OCI-LY7 (cell line): ENCODE measurements around the gene CALU. TPM values are rescaled to one million over a fixed set of nuclear protein-coding genes. Genes with fewer than 3 reads are reported as not detected.

Experiments used
- BruUV-seq: library from RNA; stranded (reverse); fragments of 400-500 nt; replicated peaks from 2 replicates; lab custom pipeline; 2021; lab: Mats Ljungman, UMichigan
- CTCF ChIA-PET: fragments of 300-600 bp; sonication (Branson Sonifier 250); formaldehyde crosslinking; loops from one replicate; lab custom pipeline; 2022; ENCODE audit warnings: antibody characterized with exemption; ENCODE audit not compliant: unreplicated experiment; lab: Charles Lee
- POLR2A ChIA-PET: fragments of 300-600 bp; sonication (Branson Sonifier 250); formaldehyde crosslinking; loops from one replicate; lab custom pipeline; 2022; ENCODE audit warnings: antibody characterized with exemption; lab: Charles Lee
- DNase-seq: peaks from one replicate; pipeline ENCODE4 v3.0.0-alpha.2; 2015; ENCODE audit warnings: low spot score
- H2AFZ ChIP-seq: fragments of 200-600 bp; sonication (generic), shearing (Covaris generic); 2 replicates; pipeline ENCODE4 v1.6.1; 2014; ENCODE audit warnings: mild to moderate bottlenecking, antibody characterized with exemption, low read length, moderate library complexity
- H3K27ac ChIP-seq: fragments of 200-600 bp; sonication (generic); 2 replicates; pipeline ENCODE4 v1.5.1; 2014; ENCODE audit warnings: mixed run types, low read depth, mild to moderate bottlenecking, moderate library complexity, low read length, inconsistent platforms; ENCODE audit not compliant: poor library complexity, severe bottlenecking
- H3K36me3 ChIP-seq: fragments of 200-600 bp; sonication (generic); 2 replicates; pipeline ENCODE4 v1.6.1; 2014; ENCODE audit warnings: mild to moderate bottlenecking, antibody characterized with exemption, low read length, moderate library complexity, mixed read lengths; ENCODE audit not compliant: insufficient read depth
- H3K4me1 ChIP-seq: fragments of 200-600 bp; sonication (generic); 2 replicates; pipeline ENCODE4 v1.5.1; 2014; ENCODE audit warnings: mild to moderate bottlenecking, low read length; ENCODE audit not compliant: insufficient read depth, poor library complexity, severe bottlenecking
- H3K4me2 ChIP-seq: fragments of 200-600 bp; sonication (generic); 2 replicates; pipeline ENCODE4 v1.6.1; 2014; ENCODE audit warnings: mild to moderate bottlenecking, low read length
- H3K4me3 ChIP-seq: fragments of 200-600 bp; sonication (generic); 2 replicates; pipeline ENCODE4 v1.5.1; 2014; ENCODE audit warnings: mild to moderate bottlenecking, low read depth, low read length; ENCODE audit not compliant: poor library complexity, severe bottlenecking
- H3K79me2 ChIP-seq: fragments of 200-600 bp; sonication (generic); 2 replicates; pipeline ENCODE4 v1.6.1; 2016; ENCODE audit warnings: low read depth, mild to moderate bottlenecking, low read length, moderate library complexity, mixed read lengths; ENCODE audit not compliant: insufficient read depth
- H3K9me2 ChIP-seq: fragments of 200-600 bp; sonication (generic); 2 replicates; pipeline ENCODE4 v1.6.1; 2016; ENCODE audit warnings: mild to moderate bottlenecking, low read length, mixed read lengths; ENCODE audit not compliant: insufficient read depth
- H3K9me3 ChIP-seq: fragments of 200-600 bp; sonication (generic); 2 replicates; pipeline ENCODE4 v1.6.1; 2014; ENCODE audit warnings: mild to moderate bottlenecking, mixed run types, low read length, mixed read lengths
- H4K20me1 ChIP-seq: fragments of 200-600 bp; sonication (generic); 2 replicates; pipeline ENCODE4 v1.6.1; 2014; ENCODE audit warnings: mild to moderate bottlenecking, antibody characterized with exemption, low read length, moderate library complexity, mixed read lengths; ENCODE audit not compliant: insufficient read depth
- EZH2phosphoT487 ChIP-seq: fragments of 200-600 bp; sonication (generic); IDR thresholded peaks from 2 replicates; pipeline ENCODE4 v1.6.1; 2018; ENCODE audit warnings: low read depth, borderline replicate concordance, mild to moderate bottlenecking, mixed run types, antibody characterized with exemption, low read length, moderate library complexity, mixed read lengths
- intact Hi-C: fragments of 100-400 bp; cut with micrococcal nuclease; formaldehyde crosslinking; loops from one replicate; pipeline ENCODE4 v1.10.0; 2022; ENCODE audit not compliant: unreplicated experiment
- total RNA-seq, 2 experiments: library from RNA; depleted of rRNA in 1 of 2; stranded (reverse); fragments of >200 nt in 1 of 2; shearing (Covaris generic) in 1 of 2; gene quantifications; 2 replicates each; pipeline ENCODE4 v1.2.3, GENCODE V29; 2014 to 2022
- TF ChIP-seq, protein P1 (sequence below): fragments of 200-600 bp; sonication (generic); conservative IDR thresholded peaks from 2 replicates; pipeline ENCODE4 v1.5.1; 2014; ENCODE audit warnings: mild to moderate bottlenecking, antibody characterized with exemption, low read length, moderate library complexity, mixed read lengths

Gene CALU
- total RNA-seq, 2 experiments from 2014 or later, result 45.6 to 52.8 TPM

DNA sequence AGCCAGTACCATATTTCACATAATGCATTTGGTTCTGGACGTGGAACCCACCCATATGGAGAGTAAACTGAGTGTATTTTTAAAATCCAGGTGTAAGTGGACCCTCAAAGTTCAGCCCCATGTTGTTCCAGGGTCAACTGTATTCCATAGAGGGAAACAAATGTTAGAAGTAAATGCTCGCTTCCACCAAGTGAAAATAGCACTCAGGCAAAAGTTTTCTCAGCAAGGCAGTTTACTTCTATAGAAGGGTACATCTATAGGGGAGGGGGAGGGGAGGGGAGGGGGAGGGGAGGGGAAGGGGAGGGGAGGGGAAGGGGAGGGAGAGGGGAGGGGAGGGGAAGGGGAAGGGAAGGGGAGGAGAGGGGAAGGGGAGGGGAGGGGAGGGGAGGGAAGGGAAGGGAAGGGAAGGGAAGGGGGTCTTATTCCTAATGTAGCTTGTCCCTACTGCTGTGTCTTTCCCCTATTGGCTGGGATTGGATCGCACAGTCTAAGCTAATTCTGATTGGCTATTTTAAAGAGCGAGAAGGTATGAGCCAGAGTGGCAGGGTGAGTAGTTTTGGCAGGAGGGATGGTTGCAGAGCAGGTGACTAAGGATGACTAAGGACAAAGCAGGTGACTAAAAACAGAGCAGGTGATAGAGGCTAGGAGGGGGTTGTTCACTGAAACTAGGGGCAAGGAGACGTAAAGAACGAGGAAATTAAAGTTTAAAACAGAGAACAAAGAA is 37.9 kb upstream of the CALU start:
- DNase-seq, result no peak
- Histone ChIP-seq H3K9me3 (no peaks in the 10 kb centered on the region), H3K9me2 (no peaks in the 10 kb centered on the region), H3K36me3 (no peaks in the 10 kb centered on the region), H3K4me2 (no peak overlapping the region), H3K79me2 (no peaks in the 10 kb centered on the region), H3K4me1 (no peaks in the 10 kb centered on the region), H3K27ac (no peak overlapping the region), H2AFZ (no peak overlapping the region), H4K20me1 (no peaks in the 10 kb centered on the region), H3K4me3 (no peak overlapping the region)
- intact Hi-C loops, result no loop called here
- POLR2A ChIA-PET, result interaction anchor here (0.6 kb wide), 1 partner anchor 531 kb away, joined by 3 read pairs; no protein-coding TSS in a partner anchor
- CTCF ChIA-PET, result no interaction called here
- no TSS peak for BruUV-seq
- TF ChIP-seq, protein P1, sequence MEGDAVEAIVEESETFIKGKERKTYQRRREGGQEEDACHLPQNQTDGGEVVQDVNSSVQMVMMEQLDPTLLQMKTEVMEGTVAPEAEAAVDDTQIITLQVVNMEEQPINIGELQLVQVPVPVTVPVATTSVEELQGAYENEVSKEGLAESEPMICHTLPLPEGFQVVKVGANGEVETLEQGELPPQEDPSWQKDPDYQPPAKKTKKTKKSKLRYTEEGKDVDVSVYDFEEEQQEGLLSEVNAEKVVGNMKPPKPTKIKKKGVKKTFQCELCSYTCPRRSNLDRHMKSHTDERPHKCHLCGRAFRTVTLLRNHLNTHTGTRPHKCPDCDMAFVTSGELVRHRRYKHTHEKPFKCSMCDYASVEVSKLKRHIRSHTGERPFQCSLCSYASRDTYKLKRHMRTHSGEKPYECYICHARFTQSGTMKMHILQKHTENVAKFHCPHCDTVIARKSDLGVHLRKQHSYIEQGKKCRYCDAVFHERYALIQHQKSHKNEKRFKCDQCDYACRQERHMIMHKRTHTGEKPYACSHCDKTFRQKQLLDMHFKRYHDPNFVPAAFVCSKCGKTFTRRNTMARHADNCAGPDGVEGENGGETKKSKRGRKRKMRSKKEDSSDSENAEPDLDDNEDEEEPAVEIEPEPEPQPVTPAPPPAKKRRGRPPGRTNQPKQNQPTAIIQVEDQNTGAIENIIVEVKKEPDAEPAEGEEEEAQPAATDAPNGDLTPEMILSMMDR, result no peak
- no peak for TF ChIP-seq EZH2phosphoT487

DNA sequence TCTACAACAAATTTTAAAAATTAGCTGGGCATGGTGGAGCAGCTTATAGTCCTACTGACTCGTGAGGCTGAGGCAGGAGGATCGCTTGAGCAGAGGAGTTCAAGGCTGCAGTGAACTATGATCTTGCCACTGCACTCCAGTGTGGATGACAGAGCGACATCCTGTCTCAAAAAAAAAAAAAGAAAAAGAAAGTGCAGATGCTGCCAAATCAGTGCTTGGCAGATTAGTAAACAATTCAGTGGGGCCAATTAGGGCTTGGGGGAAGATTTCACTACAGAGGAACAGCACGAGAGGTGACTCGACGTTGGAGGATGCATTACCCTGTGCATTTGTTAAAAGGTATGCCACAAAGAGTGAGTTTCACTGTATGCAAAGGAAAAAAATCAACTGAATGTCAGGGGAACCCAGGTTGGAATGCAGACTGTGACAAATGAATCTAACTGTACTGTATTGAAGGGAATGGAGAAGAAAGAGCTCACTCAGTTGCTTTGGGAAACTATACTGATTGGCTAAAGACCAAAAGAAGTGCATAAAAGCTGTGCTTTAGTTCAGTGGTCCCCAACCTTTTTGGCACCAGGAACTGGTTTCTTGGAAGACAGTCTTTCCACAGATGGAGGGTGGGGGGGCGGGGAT is 35.4 kb upstream of the CALU start:
- CTCF ChIA-PET, result no interaction called here
- no peak overlapping the region for H3K27ac ChIP-seq
- no peak for TF ChIP-seq EZH2phosphoT487
- TF ChIP-seq, protein P1, result no peak

DNA sequence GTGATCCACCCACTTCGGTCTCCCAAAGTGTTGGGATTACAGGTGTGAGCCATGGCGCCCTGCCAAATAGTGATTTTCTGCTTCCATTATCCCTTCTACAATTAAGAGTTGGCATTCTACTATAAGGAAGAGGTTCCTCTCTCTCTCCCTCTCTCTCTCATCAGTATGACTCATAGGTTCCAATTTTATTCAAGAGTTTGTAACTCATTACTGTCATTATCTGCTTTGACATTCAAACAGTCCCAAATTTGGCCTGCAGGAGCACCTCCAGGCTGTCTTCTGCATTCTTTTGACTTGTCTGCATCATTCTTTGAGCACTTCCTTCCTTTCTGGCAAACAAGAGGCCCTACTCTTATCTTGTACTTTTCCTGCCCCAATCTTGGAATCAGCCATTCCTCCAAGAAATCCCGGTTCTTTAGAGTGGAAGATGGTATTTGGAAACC is 33.2 kb upstream of the CALU start:
- Histone ChIP-seq H3K36me3 (no peaks in the 10 kb centered on the region), H3K79me2 (no peaks in the 10 kb centered on the region), H4K20me1 (no peaks in the 10 kb centered on the region), H3K4me2 (no peak overlapping the region), H3K27ac (no peak overlapping the region), H2AFZ (no peak overlapping the region), H3K4me3 (no peak overlapping the region), H3K4me1 (no peaks in the 10 kb centered on the region), H3K9me3 (no peaks in the 10 kb centered on the region), H3K9me2 (no peaks in the 10 kb centered on the region)
- no peak for DNase-seq
- no TSS peak for BruUV-seq
- no peak for TF ChIP-seq EZH2phosphoT487
- TF ChIP-seq, protein P1, result no peak
- POLR2A ChIA-PET, result interaction anchor here (0.7 kb wide), 1 partner anchor 91 kb away, joined by 7 read pairs; no protein-coding TSS in a partner anchor
- CTCF ChIA-PET, result no interaction called here
- intact Hi-C loops, result no loop called here

More for the DNA sequence above, 35.4 kb upstream of the CALU start:
- Histone ChIP-seq H3K9me2 (no peaks in the 10 kb centered on the region), H3K79me2 (no peaks in the 10 kb centered on the region), H3K9me3 (no peaks in the 10 kb centered on the region), H3K36me3 (no peaks in the 10 kb centered on the region), H3K4me2 (no peak overlapping the region), H3K4me1 (no peaks in the 10 kb centered on the region), H3K4me3 (no peak overlapping the region), H4K20me1 (no peaks in the 10 kb centered on the region), H2AFZ (no peak overlapping the region)
- intact Hi-C loops, result no loop called here
- no peak for DNase-seq
- POLR2A ChIA-PET, result interaction anchor here (0.7 to 1.5 kb wide), 3 partner anchors 21 to 228 kb away, joined by 3 read pairs; no protein-coding TSS in a partner anchor
- no TSS peak for BruUV-seq
